Panc1 (cell line): Measurements from ENCODE around the gene NOX3. TPM values are rescaled to one million over a fixed set of nuclear protein-coding genes. Genes with fewer than 3 reads are reported as not detected.

Source experiments
- ATAC-seq: fragments of 200-7000 bp; cut with Tn5 transposase; 2 replicates; pipeline ENCODE4 v1.9.1; 2020; ENCODE audit warnings: mild to moderate bottlenecking, moderate library complexity
- BruUV-seq: library from RNA; stranded (reverse); fragments of 400-500 nt; replicated peaks from 2 replicates; lab custom pipeline; 2021; lab: Mats Ljungman, UMichigan
- CTCF ChIA-PET: fragments of 300-600 bp; sonication (Branson Sonifier 250); formaldehyde crosslinking; loops from one replicate; lab custom pipeline; 2022; ENCODE audit warnings: antibody characterized with exemption; lab: Charles Lee
- POLR2A ChIA-PET: fragments of 300-600 bp; sonication (Branson Sonifier 250); formaldehyde crosslinking; loops from one replicate; lab custom pipeline; 2022; ENCODE audit warnings: antibody characterized with exemption; lab: Charles Lee
- DNase-seq: peaks from one replicate; pipeline ENCODE4 v3.0.0-alpha.2; 2010; ENCODE audit warnings: low read depth, low spot score
- H3K27ac ChIP-seq: 2 replicates; pipeline ENCODE4 v1.5.1; 2011; ENCODE audit warnings: mild to moderate bottlenecking, low read length, inconsistent platforms
- H3K27me3 ChIP-seq: fragments of 200-500 bp; sonication (Bioruptor generic); 2 replicates; pipeline ENCODE4 v1.6.0; 2014; ENCODE audit warnings: low read length, inconsistent platforms; ENCODE audit not compliant: control insufficient read depth, insufficient read depth
- H3K36me3 ChIP-seq: fragments of 200-500 bp; sonication (Bioruptor generic); 2 replicates; pipeline ENCODE4 v1.5.1; 2014; ENCODE audit warnings: inconsistent platforms, mild to moderate bottlenecking, low read length, moderate library complexity; ENCODE audit not compliant: control insufficient read depth, insufficient read depth
- H3K4me1 ChIP-seq: 2 replicates; pipeline ENCODE4 v1.5.1; 2011; ENCODE audit warnings: inconsistent platforms, mild to moderate bottlenecking, low read length, moderate library complexity; ENCODE audit not compliant: control insufficient read depth, insufficient read depth
- H3K4me3 ChIP-seq, 2 experiments: 2 replicates each; pipeline ENCODE4 v1.5.1; 2011 to 2012; ENCODE audit warnings: low read depth in 2 of 2, low read length in 2 of 2, mild to moderate bottlenecking in 2 of 2, inconsistent platforms in 1 of 2, moderate library complexity in 1 of 2
- H3K9me3 ChIP-seq: fragments of 200-500 bp; sonication (Bioruptor generic); 2 replicates; pipeline ENCODE4 v1.5.1; 2014; ENCODE audit warnings: low read depth, mild to moderate bottlenecking, inconsistent platforms, low read length, moderate library complexity; ENCODE audit not compliant: control insufficient read depth, insufficient read depth
- CTCF ChIP-seq: fragments of 450-650 bp; IDR thresholded peaks from 2 replicates; pipeline ENCODE4 v1.5.1; 2017; ENCODE audit warnings: mild to moderate bottlenecking
- POLR2AphosphoS5 ChIP-seq: IDR thresholded peaks from 2 replicates; pipeline ENCODE4 v1.6.1; 2012; ENCODE audit warnings: mild to moderate bottlenecking, low read depth, low read length, moderate library complexity
- SIN3A ChIP-seq: IDR thresholded peaks from 2 replicates; pipeline ENCODE4 v1.6.1; 2012; ENCODE audit warnings: low read depth, mild to moderate bottlenecking, low read length, moderate library complexity, borderline replicate concordance; ENCODE audit not compliant: insufficient read depth
- TCF7L2 ChIP-seq: IDR thresholded peaks from 2 replicates; pipeline ENCODE4 v1.6.1; 2011; ENCODE audit warnings: mild to moderate bottlenecking, low read depth, low read length, inconsistent platforms
- in situ Hi-C: cut with HindIII; loops from 2 replicates; pipeline ENCODE4 v1.10.0; 2016; ENCODE audit warnings: low sequenced_read_pairs, low pct_unique_long_range_greater_than_20kb
- intact Hi-C: fragments of 100-400 bp; cut with micrococcal nuclease; formaldehyde crosslinking; loops from one replicate; pipeline ENCODE4 v1.10.0; 2022; ENCODE audit not compliant: unreplicated experiment
- total RNA-seq: library from RNA; stranded (reverse); gene quantifications from one replicate; pipeline ENCODE4 v1.2.1, GENCODE V29; 2021; ENCODE audit not compliant: unreplicated experiment
- TF ChIP-seq, protein P1 (sequence below), 2 experiments: IDR thresholded peaks; 2 replicates each; pipeline ENCODE4 v1.6.1; 2011 to 2012; ENCODE audit warnings: low read depth in 2 of 2, control low read depth in 1 of 2, low read length in 1 of 2, mild to moderate bottlenecking in 1 of 2, moderate library complexity in 1 of 2; ENCODE audit not compliant: insufficient read depth in 1 of 2

The NOX3 gene
- total RNA-seq, 1 experiment from 2014 or later: not detected

DNA sequence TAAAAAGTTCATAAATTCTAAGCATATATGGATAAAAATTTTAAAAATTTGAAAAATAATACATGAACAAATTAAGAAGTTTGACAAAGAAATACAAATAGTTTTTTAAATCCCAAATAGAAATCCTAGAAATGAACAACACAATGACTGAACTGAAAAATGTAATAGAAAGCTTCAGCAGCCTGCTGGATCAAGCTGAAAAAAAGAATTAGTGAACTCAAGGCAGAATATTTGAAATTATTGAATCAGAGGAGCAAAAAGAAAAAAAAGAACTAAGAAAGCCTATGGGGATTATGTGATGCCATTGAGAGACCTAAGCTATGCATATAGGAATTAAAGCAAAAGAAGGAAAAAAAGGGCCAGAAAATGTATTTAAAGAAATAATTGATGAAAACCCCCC is 101.5 kb downstream of the NOX3 start:
- BruUV-seq: no TSS peak
- TF ChIP-seq TCF7L2: no peak
- no peak for TF ChIP-seq CTCF
- no peak for TF ChIP-seq POLR2AphosphoS5
- no peak for TF ChIP-seq SIN3A
- TF ChIP-seq, protein P1, sequence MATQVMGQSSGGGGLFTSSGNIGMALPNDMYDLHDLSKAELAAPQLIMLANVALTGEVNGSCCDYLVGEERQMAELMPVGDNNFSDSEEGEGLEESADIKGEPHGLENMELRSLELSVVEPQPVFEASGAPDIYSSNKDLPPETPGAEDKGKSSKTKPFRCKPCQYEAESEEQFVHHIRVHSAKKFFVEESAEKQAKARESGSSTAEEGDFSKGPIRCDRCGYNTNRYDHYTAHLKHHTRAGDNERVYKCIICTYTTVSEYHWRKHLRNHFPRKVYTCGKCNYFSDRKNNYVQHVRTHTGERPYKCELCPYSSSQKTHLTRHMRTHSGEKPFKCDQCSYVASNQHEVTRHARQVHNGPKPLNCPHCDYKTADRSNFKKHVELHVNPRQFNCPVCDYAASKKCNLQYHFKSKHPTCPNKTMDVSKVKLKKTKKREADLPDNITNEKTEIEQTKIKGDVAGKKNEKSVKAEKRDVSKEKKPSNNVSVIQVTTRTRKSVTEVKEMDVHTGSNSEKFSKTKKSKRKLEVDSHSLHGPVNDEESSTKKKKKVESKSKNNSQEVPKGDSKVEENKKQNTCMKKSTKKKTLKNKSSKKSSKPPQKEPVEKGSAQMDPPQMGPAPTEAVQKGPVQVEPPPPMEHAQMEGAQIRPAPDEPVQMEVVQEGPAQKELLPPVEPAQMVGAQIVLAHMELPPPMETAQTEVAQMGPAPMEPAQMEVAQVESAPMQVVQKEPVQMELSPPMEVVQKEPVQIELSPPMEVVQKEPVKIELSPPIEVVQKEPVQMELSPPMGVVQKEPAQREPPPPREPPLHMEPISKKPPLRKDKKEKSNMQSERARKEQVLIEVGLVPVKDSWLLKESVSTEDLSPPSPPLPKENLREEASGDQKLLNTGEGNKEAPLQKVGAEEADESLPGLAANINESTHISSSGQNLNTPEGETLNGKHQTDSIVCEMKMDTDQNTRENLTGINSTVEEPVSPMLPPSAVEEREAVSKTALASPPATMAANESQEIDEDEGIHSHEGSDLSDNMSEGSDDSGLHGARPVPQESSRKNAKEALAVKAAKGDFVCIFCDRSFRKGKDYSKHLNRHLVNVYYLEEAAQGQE (IDR thresholded peaks at IDR 0.05; ENCODE audit: insufficient read depth in 1 of 2, low read depth in 2 of 2, low read length in 1 of 2): no peak
- no peaks in the 10 kb centered on the region; the same call in 1 of the 2 replicates for H3K9me3 ChIP-seq
- in situ Hi-C loops: no loop called here
- POLR2A ChIA-PET: no interaction called here
- intact Hi-C loops: no loop called here
- no peak for ATAC-seq
- no peaks in the 10 kb centered on the region for H3K27me3 ChIP-seq
- CTCF ChIA-PET: no interaction called here
- no peak overlapping the region for H3K27ac ChIP-seq
- no peak overlapping the region for H3K4me3 ChIP-seq
- H3K36me3 ChIP-seq: no peaks in the 10 kb centered on the region
- H3K4me1 ChIP-seq: no peaks in the 10 kb centered on the region
- DNase-seq: no peak

DNA sequence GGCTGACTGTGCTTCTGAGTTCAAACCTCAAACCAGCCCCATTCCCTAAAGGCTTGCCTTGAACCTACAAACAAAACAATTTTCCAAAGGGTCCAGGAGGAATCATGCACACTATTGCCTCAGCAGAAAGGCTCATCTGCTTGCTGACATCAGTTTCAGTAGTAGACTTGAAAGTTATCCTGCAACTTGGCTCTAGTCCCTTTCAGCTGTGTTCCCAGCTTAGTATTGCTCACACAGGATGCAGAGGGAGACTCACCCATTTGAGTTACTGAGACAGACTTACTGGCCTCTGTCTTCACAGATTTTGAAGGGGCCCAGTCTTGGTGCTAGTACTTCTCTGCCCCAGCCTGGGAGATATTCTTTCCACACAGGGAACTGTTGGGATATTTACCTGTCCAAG is 102.8 kb downstream of the NOX3 start:
- CTCF ChIA-PET: no interaction called here
- no peaks in the 10 kb centered on the region; the same call in 1 of the 2 replicates for H3K9me3 ChIP-seq
- POLR2A ChIA-PET: no interaction called here
- no peaks in the 10 kb centered on the region for H3K4me1 ChIP-seq
- no TSS peak for BruUV-seq
- no peak overlapping the region for H3K27ac ChIP-seq
- DNase-seq: no peak
- in situ Hi-C loops (no loop called here), intact Hi-C loops (no loop called here)
- no peak for ATAC-seq
- H3K27me3 ChIP-seq: no peaks in the 10 kb centered on the region
- H3K4me3 ChIP-seq: no peak overlapping the region
- no peaks in the 10 kb centered on the region for H3K36me3 ChIP-seq
- TF ChIP-seq, protein P1 (IDR thresholded peaks at IDR 0.05; ENCODE audit: insufficient read depth in 1 of 2, low read depth in 2 of 2, low read length in 1 of 2): no peak
- TF ChIP-seq SIN3A (no peak), CTCF (no peak), POLR2AphosphoS5 (no peak), TCF7L2 (no peak)
